ENCODE results near the gene STN1.

DNA sequence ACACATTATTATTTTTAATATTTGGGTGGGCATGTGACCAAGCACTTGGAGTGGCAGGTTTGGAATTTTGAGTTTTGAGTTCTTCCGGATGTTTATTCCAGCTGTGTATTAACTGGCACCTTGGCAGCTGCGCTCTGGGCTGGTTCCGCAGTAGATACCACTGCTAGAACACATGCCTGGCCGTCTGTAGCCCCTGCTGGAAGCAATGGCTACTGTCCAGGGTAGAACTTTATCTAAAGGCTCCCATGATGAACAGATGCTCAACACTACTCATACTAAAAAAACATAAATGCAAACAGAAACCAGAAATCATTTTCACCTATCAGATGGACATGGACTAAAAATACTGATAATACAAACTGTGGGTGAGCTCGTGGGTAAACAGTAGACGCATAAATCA lies 43.3 kb downstream of the STN1 start:
- TF ChIP-seq POLR2A (IDR thresholded peaks at IDR 0.05; ENCODE audit: low read depth, low read length) (no peak), POLR2AphosphoS5 (IDR thresholded peaks at IDR 0.05; ENCODE audit: low read depth, low read length) (no peak), PAX5 (IDR thresholded peaks at IDR 0.05; ENCODE audit: insufficient read depth, low read length, severe bottlenecking) (no peak), TAF1 (IDR thresholded peaks at IDR 0.05; ENCODE audit: low read depth, low read length) (no peak)

Measured in GM12891 (cell line).